ENCODE results near the gene MIGA2. TPM values are rescaled to one million over a fixed set of nuclear protein-coding genes. Genes with fewer than 3 reads are reported as not detected.

MIGA2 gene, protein sequence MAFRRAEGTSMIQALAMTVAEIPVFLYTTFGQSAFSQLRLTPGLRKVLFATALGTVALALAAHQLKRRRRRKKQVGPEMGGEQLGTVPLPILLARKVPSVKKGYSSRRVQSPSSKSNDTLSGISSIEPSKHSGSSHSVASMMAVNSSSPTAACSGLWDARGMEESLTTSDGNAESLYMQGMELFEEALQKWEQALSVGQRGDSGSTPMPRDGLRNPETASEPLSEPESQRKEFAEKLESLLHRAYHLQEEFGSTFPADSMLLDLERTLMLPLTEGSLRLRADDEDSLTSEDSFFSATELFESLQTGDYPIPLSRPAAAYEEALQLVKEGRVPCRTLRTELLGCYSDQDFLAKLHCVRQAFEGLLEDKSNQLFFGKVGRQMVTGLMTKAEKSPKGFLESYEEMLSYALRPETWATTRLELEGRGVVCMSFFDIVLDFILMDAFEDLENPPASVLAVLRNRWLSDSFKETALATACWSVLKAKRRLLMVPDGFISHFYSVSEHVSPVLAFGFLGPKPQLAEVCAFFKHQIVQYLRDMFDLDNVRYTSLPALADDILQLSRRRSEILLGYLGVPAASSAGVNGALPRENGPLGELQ
- total RNA-seq: 100 to 1,000 TPM in 1 of 4 donors, 10 to 100 TPM in 3; 72.0 to 245 (median 74.0) TPM

DNA sequence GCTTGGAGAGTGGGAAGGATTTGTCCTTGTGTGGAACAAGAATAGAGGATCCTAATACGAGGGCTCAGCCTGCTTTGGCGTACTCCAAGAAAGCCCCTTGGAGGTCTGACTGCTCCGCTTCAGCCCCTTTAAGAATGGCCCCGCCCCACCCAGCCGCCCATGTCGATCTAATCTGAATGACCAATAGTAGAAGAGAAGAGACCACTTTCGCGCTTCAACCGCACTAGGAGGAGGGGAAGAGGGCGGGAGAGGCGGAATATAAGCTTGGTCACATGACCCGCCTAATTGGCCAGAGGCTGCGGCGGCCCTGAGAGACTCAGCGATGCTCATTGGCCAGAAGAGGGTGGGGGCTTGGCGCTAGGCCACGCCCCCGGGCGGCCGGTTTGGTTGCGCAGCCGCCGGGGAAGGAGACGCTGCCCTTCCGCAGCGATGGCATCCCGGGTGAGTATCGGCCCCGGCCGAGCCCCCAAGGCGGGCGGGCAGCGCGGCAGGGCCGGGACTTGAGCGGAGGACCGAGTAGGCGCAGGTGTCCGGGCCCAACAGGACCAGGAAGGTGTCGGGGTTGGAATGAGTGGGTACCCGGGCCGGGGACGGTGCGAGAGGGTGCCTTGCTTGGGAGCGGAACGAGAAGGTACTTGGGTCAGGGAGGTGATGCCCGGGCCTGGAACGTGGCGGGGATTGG is at the start of gene MIGA2:
TSS of gene MIGA2 (plus strand) at position 386 of the 682 bp plus-strand sequence. CDS start 3,969 bp downstream, outside the sequence.
- in situ Hi-C loops (cut with MboI; ENCODE audit: low pct_ligation_motif_present in 1 of 4, low pct_unique_long_range_greater_than_20kb in 1 of 4, low sequenced_read_pairs in 3 of 4): no loop called here
- Histone ChIP-seq H3K4me3 (peak within 1 kb of the TSS; percentile 63 to 92 (median 74)), H3K9me3 (no peaks in the 10 kb centered on the region), H3K27ac (peak within 1 kb of the TSS; percentile 83 to 90 (median 87)), H3K4me1 (peaks cover 14 to 25% (median 22%) of the 10 kb centered on the region in 4 donors), H3K36me3 (peaks cover 0 to 11% (median 4%) of the 10 kb centered on the region in 4 donors), H3K27me3 (no peaks in the 10 kb centered on the region)
- peak; percentile 97 to 98 (median 98) for TF ChIP-seq POLR2AphosphoS5 (IDR thresholded peaks at IDR 0.05)
- no peak for TF ChIP-seq EP300 (IDR thresholded peaks at IDR 0.05; ENCODE audit: low read depth)
- peak; percentile 98 for TF ChIP-seq POLR2A (IDR thresholded peaks at IDR 0.05)
- TF ChIP-seq, protein P1, sequence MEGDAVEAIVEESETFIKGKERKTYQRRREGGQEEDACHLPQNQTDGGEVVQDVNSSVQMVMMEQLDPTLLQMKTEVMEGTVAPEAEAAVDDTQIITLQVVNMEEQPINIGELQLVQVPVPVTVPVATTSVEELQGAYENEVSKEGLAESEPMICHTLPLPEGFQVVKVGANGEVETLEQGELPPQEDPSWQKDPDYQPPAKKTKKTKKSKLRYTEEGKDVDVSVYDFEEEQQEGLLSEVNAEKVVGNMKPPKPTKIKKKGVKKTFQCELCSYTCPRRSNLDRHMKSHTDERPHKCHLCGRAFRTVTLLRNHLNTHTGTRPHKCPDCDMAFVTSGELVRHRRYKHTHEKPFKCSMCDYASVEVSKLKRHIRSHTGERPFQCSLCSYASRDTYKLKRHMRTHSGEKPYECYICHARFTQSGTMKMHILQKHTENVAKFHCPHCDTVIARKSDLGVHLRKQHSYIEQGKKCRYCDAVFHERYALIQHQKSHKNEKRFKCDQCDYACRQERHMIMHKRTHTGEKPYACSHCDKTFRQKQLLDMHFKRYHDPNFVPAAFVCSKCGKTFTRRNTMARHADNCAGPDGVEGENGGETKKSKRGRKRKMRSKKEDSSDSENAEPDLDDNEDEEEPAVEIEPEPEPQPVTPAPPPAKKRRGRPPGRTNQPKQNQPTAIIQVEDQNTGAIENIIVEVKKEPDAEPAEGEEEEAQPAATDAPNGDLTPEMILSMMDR (IDR thresholded peaks at IDR 0.05): no peak
- intact Hi-C loops (cut with DNase I; ENCODE audit: low total_unique reads): no loop called here
- DNase-seq: peak; percentile 98
- WGBS, 2 donors (ENCODE audit: low coverage in 1 of 2): 0% methylated on average over 47 of the region's 49 CpGs; no CpG with 5 or more reads in 1 of the 2 donors

DNA sequence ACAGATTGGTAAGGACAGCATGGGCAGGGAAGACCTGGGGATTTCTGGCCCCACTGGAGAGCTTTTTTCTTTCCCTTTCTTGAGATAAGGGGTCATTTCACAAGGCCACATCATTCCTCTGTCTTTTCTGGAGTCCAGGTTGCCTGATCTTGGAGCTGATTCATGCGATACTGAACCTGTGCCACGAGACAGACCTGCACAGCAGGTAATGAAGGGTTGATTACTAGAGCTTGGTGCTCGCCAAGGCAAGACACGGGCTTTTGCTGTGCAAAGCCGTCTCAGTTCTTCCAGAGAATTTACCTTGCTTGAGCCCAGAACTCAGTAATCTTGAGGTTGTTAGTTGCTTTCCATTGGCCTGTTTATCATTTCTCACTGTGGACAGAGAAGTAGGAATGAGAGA is 49.8 kb upstream of the MIGA2 start:
- no peak overlapping the region for H3K4me3 ChIP-seq
- H3K36me3 ChIP-seq: peaks cover 0 to 45% (median 17%) of the 10 kb centered on the region in 4 donors
- TF ChIP-seq, protein P1 (IDR thresholded peaks at IDR 0.05): no peak
- TF ChIP-seq POLR2A (IDR thresholded peaks at IDR 0.05) (no peak), POLR2AphosphoS5 (IDR thresholded peaks at IDR 0.05) (no peak), EP300 (IDR thresholded peaks at IDR 0.05; ENCODE audit: low read depth) (no peak)
- in situ Hi-C loops (cut with MboI; ENCODE audit: low pct_ligation_motif_present in 1 of 4, low pct_unique_long_range_greater_than_20kb in 1 of 4, low sequenced_read_pairs in 3 of 4) (loop anchor here in 1 of 4 donors (25.0 kb wide), 1 partner anchor 374 kb away; no protein-coding TSS in a partner anchor), intact Hi-C loops (cut with DNase I; ENCODE audit: low total_unique reads) (no loop called here)
- H3K27ac ChIP-seq: no peak overlapping the region
- 93 to 100% methylated on average over 1 to 5 of the region's 5 CpGs for WGBS, 2 donors (ENCODE audit: low coverage in 1 of 2)
- no peaks in the 10 kb centered on the region for H3K27me3 ChIP-seq
- no peaks in the 10 kb centered on the region for H3K9me3 ChIP-seq
- DNase-seq: no peak
- H3K4me1 ChIP-seq: no peaks in the 10 kb centered on the region

DNA sequence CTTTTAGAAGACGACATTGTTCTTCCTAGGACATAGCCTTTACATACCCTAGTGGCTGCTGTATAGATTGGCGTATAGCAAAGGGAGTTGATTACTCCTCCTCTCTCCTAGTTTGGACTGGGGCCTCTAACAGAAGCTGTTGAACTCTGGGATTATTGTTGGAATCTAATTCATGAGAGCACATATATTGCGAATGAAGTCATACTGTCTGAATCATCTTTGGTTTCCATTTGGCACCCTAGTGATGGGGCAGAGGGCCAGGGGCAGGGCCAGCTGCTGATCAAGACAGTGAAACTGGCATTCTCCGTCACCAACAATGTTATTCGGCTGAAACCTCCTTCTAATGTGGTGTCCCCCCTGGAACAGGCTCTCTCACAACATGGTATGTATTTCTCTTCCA is 48.6 kb upstream of the MIGA2 start:
- WGBS, 2 donors (ENCODE audit: low coverage in 1 of 2): 83 to 98% methylated on average over 5 of the region's 5 CpGs
- Histone ChIP-seq H3K4me1 (no peaks in the 10 kb centered on the region), H3K27ac (peak overlapping the region in 1 of 4 donors; percentile 2), H3K27me3 (no peaks in the 10 kb centered on the region), H3K36me3 (peaks cover 0 to 33% (median 14%) of the 10 kb centered on the region in 4 donors), H3K9me3 (no peaks in the 10 kb centered on the region), H3K4me3 (no peak overlapping the region)
- intact Hi-C loops (cut with DNase I; ENCODE audit: low total_unique reads) (no loop called here), in situ Hi-C loops (cut with MboI; ENCODE audit: low pct_ligation_motif_present in 1 of 4, low pct_unique_long_range_greater_than_20kb in 1 of 4, low sequenced_read_pairs in 3 of 4) (loop anchor here in 1 of 4 donors (25.0 kb wide), 1 partner anchor 376 kb away; no protein-coding TSS in a partner anchor)
- TF ChIP-seq POLR2AphosphoS5 (IDR thresholded peaks at IDR 0.05) (peak in 1 of 3 donors; percentile 29), EP300 (IDR thresholded peaks at IDR 0.05; ENCODE audit: low read depth) (no peak), POLR2A (IDR thresholded peaks at IDR 0.05) (no peak)
- DNase-seq: no peak

DNA sequence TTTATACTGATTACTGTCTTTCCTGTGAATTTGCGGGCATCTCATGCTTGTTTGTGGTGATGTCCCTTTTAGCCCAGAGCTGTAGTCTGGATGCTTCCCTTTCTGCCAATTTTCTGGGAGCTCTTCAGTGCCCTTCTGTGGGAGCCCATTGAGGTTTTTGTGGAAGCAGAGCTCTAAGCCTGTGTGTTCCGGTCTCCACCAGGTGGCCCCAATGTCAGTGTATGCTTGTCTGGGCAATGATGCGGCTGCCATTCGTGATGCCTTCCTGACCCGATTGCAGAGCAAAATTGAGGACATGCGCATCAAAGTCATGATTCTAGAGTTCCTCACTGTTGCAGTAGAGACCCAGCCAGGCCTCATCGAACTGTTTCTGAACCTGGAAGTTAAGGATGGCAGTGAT is 43.4 kb upstream of the MIGA2 start:
- TF ChIP-seq, protein P1 (IDR thresholded peaks at IDR 0.05): peak in 1 of 5 experiments; percentile 12
- no peak for TF ChIP-seq EP300 (IDR thresholded peaks at IDR 0.05; ENCODE audit: low read depth)
- Histone ChIP-seq H3K27me3 (no peaks in the 10 kb centered on the region), H3K27ac (no peak overlapping the region), H3K36me3 (peaks cover 0 to 46% (median 26%) of the 10 kb centered on the region in 4 donors), H3K9me3 (no peaks in the 10 kb centered on the region), H3K4me3 (no peak overlapping the region), H3K4me1 (no peaks in the 10 kb centered on the region)
- intact Hi-C loops (cut with DNase I; ENCODE audit: low total_unique reads): loop anchor here (5.0 kb wide), 1 partner anchor 151 kb away; no protein-coding TSS in a partner anchor
- in situ Hi-C loops (cut with MboI; ENCODE audit: low pct_ligation_motif_present in 1 of 4, low pct_unique_long_range_greater_than_20kb in 1 of 4, low sequenced_read_pairs in 3 of 4): loop anchor here in 1 of 4 donors (25.0 kb wide), 1 partner anchor 381 kb away; no protein-coding TSS in a partner anchor
- 73 to 81% methylated on average over 5 to 7 of the region's 7 CpGs for WGBS, 2 donors (ENCODE audit: low coverage in 1 of 2)
- no peak for DNase-seq

Measured in transverse colon (tissue), 4 donors.